Activated CD4-positive, alpha-beta T cell treated with anti-CD3 and anti-CD28 coated beads, Interleukin-2, amount 10 ng/mL, durations not matched to agents 7 days and 5 days (primary cell): ENCODE results near the gene TEF. TPM values are rescaled to one million over a fixed set of nuclear protein-coding genes. Genes with fewer than 3 reads are reported as not detected.

Experiments used
- CTCF ChIA-PET: fragments of 350-600 bp; sonication (Branson Sonifier 250); formaldehyde crosslinking; loops from one replicate; lab custom pipeline; 2021; ENCODE audit warnings: antibody characterized with exemption; lab: Charles Lee
- POLR2A ChIA-PET: fragments of 350-600 bp; sonication (Branson Sonifier 250); formaldehyde crosslinking; loops from one replicate; lab custom pipeline; 2021; ENCODE audit warnings: antibody characterized with exemption; lab: Charles Lee
- DNase-seq: peaks from one replicate; pipeline ENCODE4 v3.0.0-alpha.2; 2020
- H3K27ac Mint-ChIP-seq: one replicate; pipeline ENCODE4 v1.8.0; 2021; ENCODE audit warnings: mild to moderate bottlenecking, moderate library complexity, mixed read lengths
- H3K27me3 Mint-ChIP-seq: one replicate; pipeline ENCODE4 v1.8.0; 2021; ENCODE audit warnings: mixed read lengths
- H3K36me3 Mint-ChIP-seq: one replicate; pipeline ENCODE4 v1.8.0; 2021; ENCODE audit warnings: low read depth, mixed read lengths
- H3K4me1 Mint-ChIP-seq: one replicate; pipeline ENCODE4 v1.8.0; 2021; ENCODE audit warnings: mixed read lengths
- H3K4me3 Mint-ChIP-seq: one replicate; pipeline ENCODE4 v1.8.0; 2021; ENCODE audit warnings: mild to moderate bottlenecking, moderate library complexity, mixed read lengths
- H3K9me3 Mint-ChIP-seq: one replicate; pipeline ENCODE4 v1.8.0; 2021; ENCODE audit warnings: mixed read lengths
- total RNA-seq, 2 experiments: library from RNA; stranded (reverse); gene quantifications; one replicate each; pipeline ENCODE4 v1.2.3, GENCODE V29; 2021

The TEF gene
- total RNA-seq, 2 experiments from 2014 or later = 3.4 to 4.7 TPM

GRCh38 chr22:41368543-41369423 lies 13.0 kb upstream of the TEF start:
- Mint-ChIP-seq H3K27me3 (peaks cover 9% of the 10 kb centered on the region), H3K4me1 (no peaks in the 10 kb centered on the region), H3K4me3 (no peak overlapping the region), H3K27ac (no peak overlapping the region), H3K36me3 (no peaks in the 10 kb centered on the region), H3K9me3 (no peaks in the 10 kb centered on the region)
- ChIA-PET POLR2A (no interaction called here), CTCF (interaction anchor here (0.6 kb wide), 1 partner anchor 60 kb away, joined by 3 read pairs; no protein-coding TSS in a partner anchor)
- DNase-seq = no peak

GRCh38 chr22:41369424-41369745 lies 12.4 kb upstream of the TEF start:
- no peak overlapping the region for H3K27ac Mint-ChIP-seq
- DNase-seq = no peak
- CTCF ChIA-PET = no interaction called here
- H3K4me3 Mint-ChIP-seq = no peak overlapping the region
- peaks cover 9% of the 10 kb centered on the region for H3K27me3 Mint-ChIP-seq
- H3K9me3 Mint-ChIP-seq = no peaks in the 10 kb centered on the region
- no peaks in the 10 kb centered on the region for H3K36me3 Mint-ChIP-seq
- H3K4me1 Mint-ChIP-seq = no peaks in the 10 kb centered on the region
- POLR2A ChIA-PET = no interaction called here

DNA sequence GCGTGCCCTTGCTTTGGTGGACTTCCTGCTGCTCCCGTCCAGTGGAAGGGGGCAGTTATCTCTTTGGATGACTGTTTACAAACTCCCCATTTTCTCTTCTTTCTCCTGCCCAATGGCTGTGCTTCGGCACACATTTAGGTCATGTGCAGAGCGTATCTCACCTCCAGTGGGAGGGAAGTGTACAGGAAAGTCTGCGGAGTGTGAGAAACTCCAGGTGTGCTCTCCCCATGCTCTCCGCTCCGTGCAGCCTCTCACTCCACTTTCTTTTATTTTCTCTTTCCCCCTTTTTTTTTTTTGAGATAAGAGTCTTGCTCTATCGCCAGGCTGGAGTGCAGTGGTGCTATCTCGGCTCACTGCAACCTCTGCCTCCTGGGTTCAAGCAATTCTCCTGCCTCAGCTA lies 11.9 kb upstream of the TEF start:
- Mint-ChIP-seq H3K27me3 (peaks cover 9% of the 10 kb centered on the region), H3K36me3 (no peaks in the 10 kb centered on the region), H3K4me1 (no peaks in the 10 kb centered on the region), H3K4me3 (no peak overlapping the region), H3K9me3 (no peaks in the 10 kb centered on the region), H3K27ac (no peak overlapping the region)
- no peak for DNase-seq
- ChIA-PET CTCF (interaction anchor here (0.6 kb wide), 1 partner anchor 53 kb away, joined by 5 read pairs; no protein-coding TSS in a partner anchor), POLR2A (no interaction called here)

DNA sequence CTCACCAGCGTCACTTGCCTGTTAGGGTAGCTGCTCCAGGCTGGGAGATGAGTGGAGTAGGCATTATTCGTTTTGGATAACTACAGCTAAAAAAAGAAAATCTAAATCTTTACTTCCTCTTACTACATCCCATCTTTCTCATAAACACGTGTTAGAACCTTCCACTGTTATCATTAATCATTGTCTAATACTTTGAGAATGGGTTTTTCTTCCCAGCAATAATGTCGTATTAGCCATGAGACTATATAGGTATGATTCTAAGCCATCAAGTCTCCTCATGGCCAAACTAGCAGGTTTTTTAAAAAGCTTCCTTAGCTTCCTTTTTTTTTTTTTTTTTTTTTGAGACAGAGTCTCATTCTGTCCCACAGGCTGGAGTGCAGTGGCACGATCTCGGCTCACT lies 3.9 kb upstream of the TEF start:
- H3K4me1 Mint-ChIP-seq = peaks cover 11% of the 10 kb centered on the region
- DNase-seq = no peak
- H3K36me3 Mint-ChIP-seq = no peaks in the 10 kb centered on the region
- ChIA-PET POLR2A (no interaction called here), CTCF (interaction anchor here (0.6 to 1.5 kb wide), 2 partner anchors 26 to 443 kb away, joined by 4 read pairs; no protein-coding TSS in a partner anchor)
- H3K9me3 Mint-ChIP-seq = no peaks in the 10 kb centered on the region
- no peaks in the 10 kb centered on the region for H3K27me3 Mint-ChIP-seq
- no peak overlapping the region for H3K27ac Mint-ChIP-seq
- H3K4me3 Mint-ChIP-seq = no peak overlapping the region

GRCh38 chr22:41380993-41381328 lies 781 bp upstream of the TEF start:
- CTCF ChIA-PET = interaction anchor here (0.6 to 3.1 kb wide), 8 partner anchors 11 to 90 kb away, joined by 3 to 15 read pairs (median 4); no protein-coding TSS in a partner anchor
- peak overlapping the region; percentile 90 for H3K4me3 Mint-ChIP-seq
- peak overlapping the region; percentile 68 for H3K27ac Mint-ChIP-seq
- DNase-seq = no peak
- peaks cover 20% of the 10 kb centered on the region for H3K4me1 Mint-ChIP-seq
- H3K27me3 Mint-ChIP-seq = no peaks in the 10 kb centered on the region
- POLR2A ChIA-PET = interaction anchor here (0.6 to 1.5 kb wide), 2 partner anchors 240 to 449 kb away, joined by 3 to 5 read pairs; partner anchors contain the start of genes DESI1 and XRCC6
- H3K9me3 Mint-ChIP-seq = no peaks in the 10 kb centered on the region
- no peaks in the 10 kb centered on the region for H3K36me3 Mint-ChIP-seq

DNA sequence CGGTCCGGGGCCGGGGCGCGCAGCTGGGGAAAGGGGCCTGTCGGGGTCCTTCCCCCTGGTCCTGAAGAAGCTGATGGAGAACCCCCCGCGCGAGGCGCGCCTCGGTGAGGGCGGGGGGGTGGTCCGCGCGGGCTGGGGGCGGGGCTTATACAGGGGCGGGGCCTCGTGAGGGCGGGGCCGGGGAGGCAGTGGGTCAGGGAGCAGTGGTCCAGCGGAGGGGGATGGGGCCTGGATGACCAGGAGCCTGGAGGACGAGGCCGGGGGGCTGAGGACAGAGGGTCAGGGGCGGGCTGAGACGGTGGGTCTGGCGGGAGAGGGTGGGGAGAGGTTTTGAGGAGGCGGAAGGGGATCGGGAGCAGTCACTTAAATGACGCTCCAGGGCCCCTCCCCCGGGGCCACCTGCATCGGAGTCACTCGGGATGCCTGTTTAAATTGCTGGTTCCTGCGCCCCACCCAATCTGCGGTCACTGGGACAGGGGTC lies 396 bp downstream of the TEF start:
- no peaks in the 10 kb centered on the region for H3K9me3 Mint-ChIP-seq
- H3K36me3 Mint-ChIP-seq = no peaks in the 10 kb centered on the region
- CTCF ChIA-PET = interaction anchor here (0.6 to 3.1 kb wide), 6 partner anchors 10 to 893 kb away, joined by 3 to 15 read pairs (median 4); partner anchors contain the start of gene PHF5A
- peak overlapping the region; percentile 90 for H3K4me3 Mint-ChIP-seq
- peak overlapping the region; percentile 99 for H3K27ac Mint-ChIP-seq
- H3K4me1 Mint-ChIP-seq = peaks cover 20% of the 10 kb centered on the region
- POLR2A ChIA-PET = interaction anchor here (0.6 to 1.0 kb wide), 2 partner anchors 75 to 87 kb away, joined by 3 read pairs; partner anchors contain the start of genes ACO2 and PHF5A
- H3K27me3 Mint-ChIP-seq = no peaks in the 10 kb centered on the region
- DNase-seq = peak; percentile 72

DNA sequence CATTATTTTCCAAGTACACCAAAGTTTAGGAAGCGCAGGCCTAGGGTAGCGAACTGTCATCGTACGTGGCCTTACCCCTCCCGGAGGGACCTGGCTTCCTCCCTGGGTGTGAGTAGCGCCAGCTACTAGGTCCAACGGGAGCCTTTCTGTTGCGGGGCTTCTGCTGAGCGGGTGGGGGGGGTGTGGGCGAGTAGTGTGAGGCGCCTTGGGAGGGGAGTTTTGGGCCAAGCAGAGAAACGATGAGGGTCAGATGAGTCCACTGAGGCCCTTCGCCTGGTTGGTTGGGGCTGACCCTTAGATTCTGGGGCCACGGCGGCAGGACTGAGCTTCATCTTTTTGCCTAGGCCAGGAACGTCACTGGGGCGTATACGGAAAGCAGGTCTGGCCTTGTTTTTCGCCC lies 868 bp downstream of the TEF start:
- ChIA-PET CTCF (interaction anchor here (1.2 to 3.1 kb wide), 2 partner anchors 17 to 20 kb away, joined by 3 to 15 read pairs; no protein-coding TSS in a partner anchor), POLR2A (no interaction called here)
- H3K27me3 Mint-ChIP-seq = no peaks in the 10 kb centered on the region
- no peaks in the 10 kb centered on the region for H3K36me3 Mint-ChIP-seq
- H3K27ac Mint-ChIP-seq = peak overlapping the region; percentile 97
- peak overlapping the region; percentile 90 for H3K4me3 Mint-ChIP-seq
- no peak for DNase-seq
- peaks cover 20% of the 10 kb centered on the region for H3K4me1 Mint-ChIP-seq
- H3K9me3 Mint-ChIP-seq = no peaks in the 10 kb centered on the region

GRCh38 chr22:41383085-41383484 lies 1.3 kb downstream of the TEF start:
- DNase-seq = no peak
- ChIA-PET CTCF (interaction anchor here (1.2 kb wide), 1 partner anchor 16 kb away, joined by 3 read pairs; no protein-coding TSS in a partner anchor), POLR2A (no interaction called here)
- Mint-ChIP-seq H3K9me3 (no peaks in the 10 kb centered on the region), H3K27me3 (no peaks in the 10 kb centered on the region), H3K27ac (peak overlapping the region; percentile 97), H3K36me3 (no peaks in the 10 kb centered on the region), H3K4me3 (peak overlapping the region; percentile 90), H3K4me1 (peaks cover 20% of the 10 kb centered on the region)

GRCh38 chr22:41384128-41384527 lies 2.4 kb downstream of the TEF start:
- H3K9me3 Mint-ChIP-seq = no peaks in the 10 kb centered on the region
- H3K36me3 Mint-ChIP-seq = no peaks in the 10 kb centered on the region
- no peak overlapping the region for H3K27ac Mint-ChIP-seq
- CTCF ChIA-PET = interaction anchor here (0.7 to 1.3 kb wide), 3 partner anchors 20 to 283 kb away, joined by 3 to 4 read pairs (median 3); no protein-coding TSS in a partner anchor
- DNase-seq = no peak
- no peak overlapping the region for H3K4me3 Mint-ChIP-seq
- POLR2A ChIA-PET = no interaction called here
- H3K4me1 Mint-ChIP-seq = peaks cover 20% of the 10 kb centered on the region
- H3K27me3 Mint-ChIP-seq = no peaks in the 10 kb centered on the region

- Mint-ChIP-seq H3K4me3 (no peak overlapping the region), H3K27ac (no peak overlapping the region), H3K36me3 (no peaks in the 10 kb centered on the region), H3K27me3 (no peaks in the 10 kb centered on the region), H3K4me1 (peaks cover 12% of the 10 kb centered on the region), H3K9me3 (no peaks in the 10 kb centered on the region)
- ChIA-PET CTCF (interaction anchor here (1.1 to 1.2 kb wide), 2 partner anchors 15 to 17 kb away, joined by 3 to 4 read pairs; no protein-coding TSS in a partner anchor), POLR2A (no interaction called here)
- DNase-seq = no peak
These were observed 5.6 kb downstream of the TEF start for GRCh38 chr22:41387341-41387740.

DNA sequence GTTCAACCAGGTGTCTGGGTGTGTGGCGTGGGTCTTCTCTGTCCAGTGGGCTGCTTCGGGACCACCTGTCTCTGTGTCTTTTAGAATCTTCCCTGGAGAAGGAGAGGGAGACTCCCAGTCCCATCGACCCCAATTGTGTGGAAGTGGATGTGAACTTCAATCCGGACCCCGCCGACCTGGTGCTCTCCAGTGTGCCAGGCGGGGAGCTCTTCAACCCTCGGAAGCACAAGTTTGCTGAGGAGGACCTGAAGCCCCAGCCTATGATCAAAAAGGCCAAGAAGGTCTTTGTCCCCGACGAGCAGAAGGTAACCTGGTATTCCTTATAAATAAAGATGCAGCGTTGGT lies 12.2 kb downstream of the TEF start:
- no peak for DNase-seq
- Mint-ChIP-seq H3K4me3 (no peak overlapping the region), H3K27ac (no peak overlapping the region), H3K9me3 (no peaks in the 10 kb centered on the region), H3K4me1 (no peaks in the 10 kb centered on the region), H3K27me3 (no peaks in the 10 kb centered on the region), H3K36me3 (no peaks in the 10 kb centered on the region)
- ChIA-PET POLR2A (interaction anchor here (0.7 kb wide), 1 partner anchor 138 kb away, joined by 3 read pairs; no protein-coding TSS in a partner anchor), CTCF (interaction anchor here (0.7 to 2.6 kb wide), 3 partner anchors 9 to 35 kb away, joined by 3 to 11 read pairs (median 3); no protein-coding TSS in a partner anchor)

DNA sequence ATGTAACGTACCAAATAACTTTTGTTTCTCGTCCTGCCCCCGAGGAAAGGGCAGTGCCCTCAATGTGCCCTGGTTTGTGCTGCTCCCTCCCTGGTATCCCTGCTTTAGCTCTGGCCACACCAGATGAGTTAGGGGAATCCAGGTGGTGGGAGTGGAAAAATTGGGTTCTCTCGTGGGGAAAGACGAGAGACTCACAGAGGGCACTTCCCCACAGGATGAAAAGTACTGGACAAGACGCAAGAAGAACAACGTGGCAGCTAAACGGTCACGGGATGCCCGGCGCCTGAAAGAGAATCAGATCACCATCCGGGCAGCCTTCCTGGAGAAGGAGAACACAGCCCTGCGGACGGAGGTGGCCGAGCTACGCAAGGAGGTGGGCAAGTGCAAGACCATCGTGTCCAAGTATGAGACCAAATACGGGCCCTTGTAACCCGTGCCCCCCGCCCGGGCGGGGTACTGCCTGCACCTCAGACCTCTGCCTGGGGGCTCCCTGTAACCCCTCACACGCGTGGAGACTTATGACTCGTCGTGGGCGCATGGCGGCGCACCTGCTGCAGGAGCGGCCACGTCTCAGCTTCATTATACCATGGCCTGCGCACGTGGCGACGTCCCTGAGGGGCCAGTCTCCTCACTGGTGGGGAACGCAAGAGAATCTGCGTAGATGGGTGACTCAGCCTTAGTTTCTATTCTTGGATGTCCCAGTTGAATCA lies 13.9 kb downstream of the TEF start:
- DNase-seq = no peak
- Mint-ChIP-seq H3K36me3 (no peaks in the 10 kb centered on the region), H3K9me3 (no peaks in the 10 kb centered on the region), H3K4me1 (no peaks in the 10 kb centered on the region), H3K27me3 (no peaks in the 10 kb centered on the region), H3K27ac (no peak overlapping the region), H3K4me3 (no peak overlapping the region)
- CTCF ChIA-PET = interaction anchor here (1.4 kb wide), 1 partner anchor 130 kb away, joined by 3 read pairs; no protein-coding TSS in a partner anchor
- POLR2A ChIA-PET = no interaction called here
